SK-N-MC (cell line): ENCODE results near the gene TMEM259.
"Not testable (repeated sequence)": the region's sequence is repeated elsewhere in the genome, so short reads cannot be mapped to it uniquely, and the experiment has no call there.

Source experiments
- DNase-seq: peaks from one replicate; pipeline ENCODE4 v3.0.0-alpha.2; 2011; ENCODE audit warnings: low read depth, low spot score
- H3K27ac ChIP-seq: fragments of 200-600 bp; sonication (generic); 2 replicates; pipeline ENCODE4 v1.5.1; 2016; ENCODE audit warnings: mixed run types
- H3K36me3 ChIP-seq: fragments of 200-600 bp; sonication (generic); 2 replicates; pipeline ENCODE4 v1.6.1; 2017; ENCODE audit warnings: antibody characterized with exemption, low read length, mixed read lengths; ENCODE audit not compliant: insufficient read depth
- H3K4me3 ChIP-seq: fragments of 200-600 bp; sonication (generic); 2 replicates; pipeline ENCODE4 v1.5.1; 2016
- H3K9ac ChIP-seq: fragments of 200-600 bp; sonication (generic); 2 replicates; pipeline ENCODE4 v1.8.0; 2017; ENCODE audit warnings: mixed run types, mixed read lengths; ENCODE audit not compliant: insufficient read length
- H3K9me3 ChIP-seq: fragments of 200-600 bp; sonication (generic); 2 replicates; pipeline ENCODE4 v1.6.1; 2017; ENCODE audit warnings: low read depth, mild to moderate bottlenecking, antibody characterized with exemption, low read length, moderate library complexity, mixed read lengths
- EZH2 ChIP-seq: fragments of 200-600 bp; sonication (generic); IDR thresholded peaks from one replicate; pipeline ENCODE4 v1.6.1; 2017; ENCODE audit warnings: antibody characterized with exemption
- FOXP2 ChIP-seq: optimal IDR thresholded peaks from 2 replicates; pipeline ENCODE3; 2011; ENCODE audit warnings: mild to moderate bottlenecking, moderate library complexity; ENCODE audit not compliant: insufficient read depth; ENCODE audit errors: extremely low read length, control extremely low read depth
- POLR2AphosphoS5 ChIP-seq: IDR thresholded peaks from 2 replicates; pipeline ENCODE4 v1.6.1; 2012; ENCODE audit warnings: mild to moderate bottlenecking, low read depth, low read length, borderline replicate concordance

The TMEM259 gene

GRCh38 chr19:1035998-1036621 lies 15.2 kb upstream of the TMEM259 start:
- Histone ChIP-seq H3K36me3 (peaks cover 37% of the 10 kb centered on the region), H3K4me3 (no peak overlapping the region), H3K9me3 (no peaks in the 10 kb centered on the region), H3K27ac (no peak overlapping the region), H3K9ac (no peak overlapping the region)
- TF ChIP-seq EZH2 (no peak), POLR2AphosphoS5 (no peak), FOXP2 (no peak)
- no peak for DNase-seq

- TF ChIP-seq FOXP2 (no peak), EZH2 (no peak), POLR2AphosphoS5 (no peak)
- DNase-seq: no peak
- Histone ChIP-seq H3K9ac (no peak overlapping the region), H3K9me3 (no peaks in the 10 kb centered on the region), H3K4me3 (no peak overlapping the region), H3K27ac (no peak overlapping the region), H3K36me3 (peaks cover 41% of the 10 kb centered on the region)
Observed at GRCh38 chr19:1032264-1032867, 11.4 kb upstream of the TMEM259 start.

GRCh38 chr19:1028062-1028926 lies 7.4 kb upstream of the TMEM259 start:
- Histone ChIP-seq H3K9me3 (no peaks in the 10 kb centered on the region), H3K4me3 (peak overlapping the region; percentile 95), H3K27ac (peak overlapping the region; percentile 96), H3K9ac (peak overlapping the region; percentile 99), H3K36me3 (peaks cover 29% of the 10 kb centered on the region)
- no peak for TF ChIP-seq FOXP2
- peak; percentile 32; the same call in 1 of the 2 replicates for TF ChIP-seq POLR2AphosphoS5
- DNase-seq: no peak

GRCh38 chr19:1027650-1028061 lies 6.7 kb upstream of the TMEM259 start:
- H3K27ac ChIP-seq: peak overlapping the region; percentile 96
- peak overlapping the region; percentile 95 for H3K4me3 ChIP-seq
- DNase-seq: no peak

GRCh38 chr19:1026783-1027649 lies 6.1 kb upstream of the TMEM259 start:
- Histone ChIP-seq H3K27ac (peak overlapping the region; percentile 96), H3K9ac (peak overlapping the region; percentile 99), H3K36me3 (peaks cover 16% of the 10 kb centered on the region), H3K4me3 (peak overlapping the region; percentile 95), H3K9me3 (no peaks in the 10 kb centered on the region)
- 0 out of 2 replicates have a peak, but pooled peaks have one; percentile 4 for TF ChIP-seq POLR2AphosphoS5
- TF ChIP-seq FOXP2: no peak
- DNase-seq: no peak

More at GRCh38 chr19:1027650-1028061, 6.7 kb upstream of the TMEM259 start:
- TF ChIP-seq POLR2AphosphoS5 (no peak), FOXP2 (no peak), EZH2 (no peak)
- Histone ChIP-seq H3K9ac (peak overlapping the region; percentile 99), H3K9me3 (no peaks in the 10 kb centered on the region), H3K36me3 (peaks cover 23% of the 10 kb centered on the region)

DNA sequence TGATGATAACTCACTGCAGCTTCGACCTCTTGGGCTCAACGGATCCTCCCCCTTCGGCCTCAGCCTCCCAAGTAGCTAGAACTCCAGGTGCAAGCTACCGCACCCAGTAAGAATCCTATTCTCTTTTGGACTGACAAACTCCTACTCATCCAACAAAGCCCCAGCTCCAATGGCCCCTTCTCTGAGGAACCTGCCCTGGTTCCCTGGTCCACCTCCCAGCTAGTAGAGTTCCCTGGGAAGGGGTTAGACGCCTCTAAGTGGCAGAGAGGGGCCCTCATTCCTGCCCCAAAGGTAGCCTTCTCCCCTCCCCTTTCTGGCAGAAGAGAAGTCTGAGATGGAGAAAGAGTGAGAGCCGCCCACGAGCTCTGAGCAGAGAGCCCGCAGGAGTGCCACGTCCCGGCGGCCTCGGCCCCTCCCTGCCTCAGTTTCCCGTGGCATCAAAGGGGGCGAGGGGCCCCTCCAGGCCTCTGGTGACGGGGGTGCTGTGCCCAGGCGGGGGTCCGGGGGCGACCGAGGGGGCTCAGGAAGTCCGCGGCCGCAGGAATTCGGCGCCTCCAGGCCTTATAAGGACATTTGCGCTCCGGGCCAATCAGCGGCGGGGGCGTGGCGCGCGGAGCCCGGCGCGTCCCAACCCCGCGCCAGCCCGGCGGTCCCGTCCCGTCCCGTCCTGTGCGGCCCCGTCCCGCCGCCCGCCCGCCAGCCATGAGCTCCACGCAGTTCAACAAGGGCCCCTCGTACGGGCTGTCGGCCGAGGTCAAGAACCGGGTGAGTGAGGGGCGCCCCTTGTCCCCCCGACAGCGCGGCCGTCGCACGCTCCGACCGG lies 5.2 kb upstream of the TMEM259 start, which contains the start of gene CNN2:
Gene CNN2, plus strand, starts transcription at position 649 of the 823 bp plus-strand sequence. Its CDS starts 54 bp downstream, at position 703.
- peak within 1 kb of the TSS; percentile 96 for H3K27ac ChIP-seq
- H3K9me3 ChIP-seq: no peaks in the 10 kb centered on the region
- H3K36me3 ChIP-seq: peaks cover 12% of the 10 kb centered on the region
- peak within 1 kb of the TSS; percentile 95 for H3K4me3 ChIP-seq
- peak within 1 kb of the TSS; percentile 99 for H3K9ac ChIP-seq
- TF ChIP-seq POLR2AphosphoS5 (peak; percentile 62; the same call in 1 of the 2 replicates), FOXP2 (no peak)
- no peak for DNase-seq

DNA sequence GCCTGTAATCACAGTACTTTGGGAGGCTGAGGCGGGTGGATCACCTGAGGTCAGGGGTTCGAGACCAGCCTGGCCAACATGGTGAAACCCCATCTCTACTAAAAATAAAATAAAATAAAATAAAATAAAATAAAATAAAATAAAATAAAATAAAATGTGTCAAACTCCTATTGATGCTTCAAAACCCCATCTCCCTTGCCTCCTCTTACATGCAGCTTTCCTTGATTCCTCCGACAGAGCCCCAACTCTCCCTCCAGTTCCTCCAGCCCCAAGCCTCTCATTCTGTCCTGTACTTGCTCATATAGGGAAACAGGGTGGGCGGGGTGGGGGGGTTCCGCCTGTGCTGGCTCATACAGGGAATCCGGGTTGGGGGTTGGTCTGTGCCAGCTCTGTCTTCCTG lies 4.2 kb upstream of the TMEM259 start:
- H3K4me3 ChIP-seq, H3K36me3 ChIP-seq, H3K27ac ChIP-seq, H3K9ac ChIP-seq, H3K9me3 ChIP-seq, DNase-seq: not testable (repeated sequence)

DNA sequence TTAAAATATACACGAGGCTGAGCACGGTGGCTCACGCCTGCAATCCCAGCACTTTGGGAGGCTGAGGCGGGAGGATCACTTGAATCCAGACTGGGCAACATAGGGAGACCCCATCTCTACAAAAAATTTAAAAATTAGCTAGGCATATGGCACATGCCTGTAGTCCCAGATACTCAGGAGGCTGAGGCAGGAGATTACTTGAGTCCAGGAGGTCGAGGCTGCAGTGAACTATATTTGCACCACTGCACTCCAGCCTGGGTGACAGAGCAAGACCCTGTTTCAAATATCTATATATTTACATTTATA lies 2.9 kb upstream of the TMEM259 start:
- not testable (repeated sequence) for H3K9ac ChIP-seq, H3K27ac ChIP-seq, DNase-seq, H3K4me3 ChIP-seq, H3K9me3 ChIP-seq, H3K36me3 ChIP-seq
